ENCODE data around the gene GGT1. TPM values are rescaled to one million over a fixed set of nuclear protein-coding genes. Genes with fewer than 3 reads are reported as not detected.
"Not testable (repeated sequence)": the region's sequence is repeated elsewhere in the genome, so short reads cannot be mapped to it uniquely, and the experiment has no call there.

The GGT1 gene
- total RNA-seq, 1 donor from 2014 or later: 0.52 TPM

DNA sequence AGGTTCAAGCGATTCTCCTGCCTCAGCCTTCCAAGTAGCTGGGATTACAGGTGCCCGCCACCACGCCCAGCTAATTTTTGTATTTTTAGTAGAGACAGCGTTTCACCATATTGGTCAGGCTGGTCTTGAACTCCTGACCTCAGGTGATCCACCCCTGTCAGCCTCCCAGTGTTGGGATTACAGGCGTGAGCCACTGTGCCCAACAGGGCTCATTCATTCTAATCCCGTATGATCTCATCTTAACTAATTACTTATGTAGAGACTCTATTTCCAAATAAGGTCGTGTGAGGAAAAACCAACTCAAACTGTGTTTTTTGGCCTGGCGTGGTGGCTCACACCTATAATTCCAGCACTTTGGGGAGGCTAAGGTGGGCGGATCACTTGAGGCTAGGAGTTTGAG is 5.9 kb upstream of the GGT1 start:
- not testable (repeated sequence) for H3K4me3 ChIP-seq (ENCODE audit: low read length in 3 of 3); H3K36me3 ChIP-seq (ENCODE audit: control insufficient read depth in 3 of 3, insufficient read depth in 3 of 3, low read length in 3 of 3); H3K9me3 ChIP-seq (ENCODE audit: control insufficient read depth in 3 of 3, low read length in 3 of 3); H3K4me1 ChIP-seq (ENCODE audit: control insufficient read depth in 3 of 3, insufficient read depth in 3 of 3, low read length in 3 of 3); H3K9ac ChIP-seq (ENCODE audit: low read depth in 1 of 3, low read length in 3 of 3); H3K27me3 ChIP-seq (ENCODE audit: control insufficient read depth in 3 of 3, insufficient read depth in 3 of 3, low read length in 3 of 3); H3K27ac ChIP-seq (ENCODE audit: low read depth, low read length)

DNA sequence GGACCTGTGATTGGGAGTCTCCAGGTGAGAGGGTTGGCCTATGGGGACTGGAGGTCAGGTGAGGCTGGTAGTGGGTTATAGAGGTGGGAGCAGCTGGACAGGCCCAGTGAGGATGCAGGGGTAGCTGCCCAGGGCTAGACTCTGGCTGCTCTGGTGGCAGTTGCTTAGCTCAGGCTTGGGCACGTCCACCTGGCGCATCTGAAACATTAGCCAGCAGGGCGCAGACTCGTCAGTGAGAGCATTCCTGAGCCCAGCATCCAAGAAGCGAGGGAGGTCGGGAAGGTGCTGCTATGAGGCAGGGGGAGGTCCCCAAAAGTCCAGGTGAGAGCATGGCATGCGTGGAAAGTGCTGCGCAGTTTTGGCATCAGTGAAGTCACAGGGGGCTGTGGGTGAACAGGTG is 3.5 kb upstream of the GGT1 start:
- Histone ChIP-seq H3K36me3 (ENCODE audit: control insufficient read depth in 3 of 3, insufficient read depth in 3 of 3, low read length in 3 of 3) (no peaks in the 10 kb centered on the region), H3K27me3 (ENCODE audit: control insufficient read depth in 3 of 3, insufficient read depth in 3 of 3, low read length in 3 of 3) (no peaks in the 10 kb centered on the region), H3K4me3 (ENCODE audit: low read length in 3 of 3) (no peak overlapping the region), H3K9me3 (ENCODE audit: control insufficient read depth in 3 of 3, low read length in 3 of 3) (no peaks in the 10 kb centered on the region), H3K27ac (ENCODE audit: low read depth, low read length) (no peak overlapping the region), H3K4me1 (ENCODE audit: control insufficient read depth in 3 of 3, insufficient read depth in 3 of 3, low read length in 3 of 3) (no peaks in the 10 kb centered on the region), H3K9ac (ENCODE audit: low read depth in 1 of 3, low read length in 3 of 3) (no peak overlapping the region)

DNA sequence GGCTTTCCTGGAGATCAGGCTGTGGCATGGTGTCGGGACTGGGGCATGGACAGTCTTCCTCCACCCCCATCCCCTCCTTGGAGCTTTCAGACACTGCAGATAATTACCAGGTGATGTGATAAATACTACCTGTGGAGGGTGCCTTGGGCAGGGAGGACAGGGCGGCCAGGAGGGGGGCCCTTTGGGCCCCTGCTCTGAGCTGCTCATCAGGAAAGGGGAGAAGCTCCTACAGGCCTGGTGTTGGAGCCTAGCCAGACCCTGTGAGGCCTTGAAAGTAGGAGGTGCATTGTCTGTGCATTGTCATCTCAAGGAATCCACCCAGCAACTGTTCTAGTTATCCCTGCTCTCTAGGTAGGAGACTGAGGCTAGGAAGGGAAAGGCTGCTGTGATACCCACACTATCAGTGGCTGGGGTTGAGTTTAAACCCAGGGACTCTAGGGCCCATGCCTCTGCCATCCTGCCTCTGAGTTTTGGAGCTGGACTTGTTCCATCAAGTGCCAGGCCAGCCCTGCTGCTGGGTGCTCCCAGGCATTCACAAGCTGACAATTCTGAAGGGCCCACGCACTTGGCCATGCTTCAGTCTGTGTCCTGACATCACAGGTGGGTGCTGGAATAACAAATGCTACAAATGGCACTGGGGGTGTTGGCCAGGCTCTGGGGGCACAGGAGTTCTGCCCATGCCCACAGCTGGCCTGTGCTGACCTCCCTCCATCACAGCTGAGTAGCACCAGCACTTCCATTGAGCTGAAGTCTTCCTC is 2.9 kb upstream of the GGT1 start:
- not testable (repeated sequence) for H3K27me3 ChIP-seq (ENCODE audit: control insufficient read depth in 3 of 3, insufficient read depth in 3 of 3, low read length in 3 of 3); H3K4me1 ChIP-seq (ENCODE audit: control insufficient read depth in 3 of 3, insufficient read depth in 3 of 3, low read length in 3 of 3); H3K9me3 ChIP-seq (ENCODE audit: control insufficient read depth in 3 of 3, low read length in 3 of 3); H3K9ac ChIP-seq (ENCODE audit: low read depth in 1 of 3, low read length in 3 of 3); H3K36me3 ChIP-seq (ENCODE audit: control insufficient read depth in 3 of 3, insufficient read depth in 3 of 3, low read length in 3 of 3); H3K27ac ChIP-seq (ENCODE audit: low read depth, low read length); H3K4me3 ChIP-seq (ENCODE audit: low read length in 3 of 3)

DNA sequence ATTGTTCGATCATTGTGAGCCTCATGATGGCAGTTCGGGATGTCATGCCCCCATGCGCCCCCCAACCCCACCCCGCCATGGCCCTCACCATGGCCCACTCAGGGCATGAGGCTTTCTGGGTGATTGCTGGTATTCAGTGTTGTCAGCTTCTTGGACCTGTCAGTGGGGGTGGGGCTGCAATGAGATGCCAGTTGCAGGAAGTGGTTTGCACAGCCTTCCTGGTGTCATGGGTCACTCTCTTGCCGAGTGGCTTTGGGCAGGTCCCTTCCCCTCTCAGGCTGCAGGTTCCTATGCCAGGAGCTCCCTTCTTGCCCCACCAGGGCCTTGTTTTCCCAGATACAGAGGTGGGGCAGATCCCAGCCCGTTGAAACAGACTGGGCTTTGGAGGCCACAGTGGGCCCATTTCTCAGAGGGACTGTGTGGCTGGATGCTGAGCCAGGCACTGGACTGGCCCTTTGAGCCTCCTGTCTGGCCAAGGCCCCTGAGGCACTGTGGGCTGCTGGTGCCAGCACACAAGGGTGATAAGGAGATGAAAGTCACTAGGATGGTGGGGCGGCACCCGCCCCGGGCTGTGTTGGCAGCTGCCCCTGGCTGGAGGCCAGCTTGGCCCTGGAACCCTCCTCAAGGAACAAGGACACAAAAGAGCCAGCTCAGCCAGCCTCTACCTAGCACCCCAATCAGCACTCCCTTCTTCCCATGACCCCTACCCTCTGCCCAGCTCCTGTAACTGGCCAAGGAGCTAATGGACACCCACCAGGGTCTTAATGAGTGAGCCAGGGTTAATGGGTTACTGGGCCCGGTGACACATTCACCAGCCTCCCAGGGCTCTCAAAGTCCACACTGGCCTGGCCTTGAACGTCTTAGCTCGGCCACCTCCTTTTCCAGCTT is 1.5 kb upstream of the GGT1 start:
- no peak overlapping the region for H3K27ac ChIP-seq (ENCODE audit: low read depth, low read length)
- H3K9me3 ChIP-seq (ENCODE audit: control insufficient read depth in 3 of 3, low read length in 3 of 3): no peaks in the 10 kb centered on the region
- no peaks in the 10 kb centered on the region for H3K4me1 ChIP-seq (ENCODE audit: control insufficient read depth in 3 of 3, insufficient read depth in 3 of 3, low read length in 3 of 3)
- H3K27me3 ChIP-seq (ENCODE audit: control insufficient read depth in 3 of 3, insufficient read depth in 3 of 3, low read length in 3 of 3): no peaks in the 10 kb centered on the region
- no peak overlapping the region for H3K4me3 ChIP-seq (ENCODE audit: low read length in 3 of 3)
- no peak overlapping the region for H3K9ac ChIP-seq (ENCODE audit: low read depth in 1 of 3, low read length in 3 of 3)
- no peaks in the 10 kb centered on the region for H3K36me3 ChIP-seq (ENCODE audit: control insufficient read depth in 3 of 3, insufficient read depth in 3 of 3, low read length in 3 of 3)

DNA sequence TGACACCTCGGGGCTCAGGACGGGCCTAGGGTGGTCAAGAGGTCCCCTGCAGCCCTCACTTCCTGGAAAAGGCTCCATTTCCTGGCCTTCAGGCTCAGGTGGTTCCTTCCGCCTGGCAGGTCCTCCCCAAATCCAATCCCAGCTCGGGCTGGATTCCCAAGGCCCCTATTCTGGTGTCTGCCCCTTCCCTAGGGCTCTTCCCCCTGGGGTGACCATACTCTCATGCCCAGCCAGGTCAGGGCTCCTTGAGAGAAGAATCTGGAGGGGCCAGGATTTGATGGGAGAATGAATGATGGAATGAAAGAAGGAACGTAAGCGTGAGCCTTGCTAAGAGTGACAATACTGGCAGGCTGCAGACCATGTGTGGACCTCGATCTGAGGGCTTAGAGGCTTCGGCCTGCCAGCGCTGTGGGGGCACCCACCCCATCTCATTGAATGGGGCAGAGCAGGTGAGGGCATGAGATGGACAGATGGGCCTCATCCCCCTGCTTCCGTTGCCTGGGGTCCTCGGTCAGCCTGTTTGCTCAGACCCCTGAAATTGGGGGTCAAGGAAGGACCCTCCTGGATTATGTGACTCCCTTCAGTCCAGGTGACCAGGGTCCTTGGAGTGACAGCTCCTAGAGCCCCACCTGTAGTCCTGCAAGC is 766 bp upstream of the GGT1 start:
- not testable (repeated sequence) for H3K4me3 ChIP-seq (ENCODE audit: low read length in 3 of 3); H3K27ac ChIP-seq (ENCODE audit: low read depth, low read length); H3K9me3 ChIP-seq (ENCODE audit: control insufficient read depth in 3 of 3, low read length in 3 of 3); H3K9ac ChIP-seq (ENCODE audit: low read depth in 1 of 3, low read length in 3 of 3); H3K27me3 ChIP-seq (ENCODE audit: control insufficient read depth in 3 of 3, insufficient read depth in 3 of 3, low read length in 3 of 3); H3K4me1 ChIP-seq (ENCODE audit: control insufficient read depth in 3 of 3, insufficient read depth in 3 of 3, low read length in 3 of 3); H3K36me3 ChIP-seq (ENCODE audit: control insufficient read depth in 3 of 3, insufficient read depth in 3 of 3, low read length in 3 of 3)

DNA sequence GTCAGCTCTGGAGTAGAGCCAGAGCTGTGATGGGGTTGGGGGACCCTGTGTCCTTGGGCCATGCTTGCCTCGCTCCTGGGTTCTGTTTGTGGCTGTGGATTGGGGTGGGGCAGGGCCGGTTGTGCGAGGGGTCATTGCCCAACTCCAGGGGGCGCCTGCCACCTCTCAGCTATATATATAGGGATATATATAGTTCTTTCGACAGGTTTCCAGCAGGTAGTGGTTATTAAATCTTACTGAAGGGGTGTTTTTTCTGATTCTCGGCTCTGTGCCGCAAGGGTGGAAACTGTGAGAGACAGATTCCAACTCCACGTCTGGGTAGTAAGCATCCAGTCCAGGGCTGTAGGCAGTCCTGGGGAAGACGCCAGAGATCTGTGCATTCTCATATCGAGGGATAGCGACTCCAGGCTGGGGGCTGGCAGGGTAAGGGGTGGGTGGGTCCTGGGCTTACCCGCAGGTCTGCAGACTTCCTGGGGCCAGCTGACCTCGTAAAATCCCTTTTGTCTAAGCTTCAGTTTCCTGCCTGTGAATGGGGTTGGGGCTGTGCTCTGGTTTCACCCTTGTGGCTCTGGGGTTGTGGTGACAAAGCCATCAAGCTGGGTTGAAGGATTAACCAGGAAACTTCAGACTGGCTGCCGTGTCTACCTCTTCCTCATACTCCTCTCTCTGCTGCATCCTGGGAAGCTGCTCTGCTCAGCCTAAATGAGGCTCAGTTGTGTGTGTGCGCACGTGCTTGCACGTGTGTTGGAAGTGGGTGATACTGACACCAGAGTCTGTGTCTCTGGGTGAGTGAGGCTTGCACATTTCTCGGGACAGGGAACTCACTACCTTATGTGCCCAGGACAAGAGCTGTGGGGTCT is 1.0 kb downstream of the GGT1 start:
- not testable (repeated sequence) for H3K9ac ChIP-seq (ENCODE audit: low read depth in 1 of 3, low read length in 3 of 3); H3K4me1 ChIP-seq (ENCODE audit: control insufficient read depth in 3 of 3, insufficient read depth in 3 of 3, low read length in 3 of 3); H3K27ac ChIP-seq (ENCODE audit: low read depth, low read length); H3K36me3 ChIP-seq (ENCODE audit: control insufficient read depth in 3 of 3, insufficient read depth in 3 of 3, low read length in 3 of 3); H3K9me3 ChIP-seq (ENCODE audit: control insufficient read depth in 3 of 3, low read length in 3 of 3); H3K27me3 ChIP-seq (ENCODE audit: control insufficient read depth in 3 of 3, insufficient read depth in 3 of 3, low read length in 3 of 3); H3K4me3 ChIP-seq (ENCODE audit: low read length in 3 of 3)

DNA sequence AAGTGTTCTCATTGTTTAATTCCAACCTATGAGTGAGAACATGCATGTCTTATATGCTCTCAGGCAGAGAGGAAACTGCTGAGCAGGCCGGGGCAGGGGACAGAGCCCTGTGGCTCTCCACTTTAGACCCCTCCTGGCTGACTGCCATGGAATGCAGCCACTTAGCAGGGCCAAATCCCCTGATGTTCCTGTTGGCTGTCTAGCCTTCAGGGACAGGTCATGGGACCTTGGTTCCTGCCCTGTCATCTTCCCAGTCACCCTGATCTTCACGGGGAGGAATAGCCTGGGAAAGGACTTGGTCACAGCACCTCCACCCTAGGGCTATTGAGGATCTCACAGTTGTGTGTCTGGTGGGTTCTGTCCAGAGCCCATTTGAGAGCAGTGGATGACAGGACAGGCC is 3.3 kb downstream of the GGT1 start:
- H3K27me3 ChIP-seq (ENCODE audit: control insufficient read depth in 3 of 3, insufficient read depth in 3 of 3, low read length in 3 of 3); H3K4me1 ChIP-seq (ENCODE audit: control insufficient read depth in 3 of 3, insufficient read depth in 3 of 3, low read length in 3 of 3); H3K9me3 ChIP-seq (ENCODE audit: control insufficient read depth in 3 of 3, low read length in 3 of 3); H3K9ac ChIP-seq (ENCODE audit: low read depth in 1 of 3, low read length in 3 of 3); H3K36me3 ChIP-seq (ENCODE audit: control insufficient read depth in 3 of 3, insufficient read depth in 3 of 3, low read length in 3 of 3); H3K27ac ChIP-seq (ENCODE audit: low read depth, low read length); H3K4me3 ChIP-seq (ENCODE audit: low read length in 3 of 3): not testable (repeated sequence)

DNA sequence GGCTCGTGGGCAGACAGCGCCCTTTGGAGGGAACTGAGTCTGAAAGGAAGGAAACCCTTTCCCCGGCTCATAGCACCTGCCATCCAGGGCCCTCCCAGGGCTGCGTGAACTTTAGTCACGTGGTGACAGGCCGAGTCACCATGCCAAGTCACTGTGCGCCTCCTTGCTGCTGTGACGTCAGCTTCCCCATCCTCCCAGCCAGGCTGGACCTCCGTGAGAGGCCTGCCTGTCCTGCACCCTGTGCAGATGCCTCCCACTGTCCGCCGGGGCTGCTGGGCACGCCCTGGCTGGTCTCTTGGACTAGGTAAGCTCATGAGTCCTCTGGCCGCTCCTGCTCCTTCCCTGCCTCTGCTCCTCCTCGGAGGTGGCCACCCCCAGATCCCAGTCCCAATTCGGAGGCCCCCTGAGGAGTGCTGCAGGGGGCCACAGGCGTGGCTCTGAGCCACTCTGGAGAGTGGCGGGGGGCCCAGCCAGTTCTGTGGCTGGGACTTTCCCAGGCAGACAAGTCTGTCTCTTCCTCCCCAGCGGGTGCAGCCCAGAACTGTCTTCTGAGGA is 4.5 kb downstream of the GGT1 start:
- H3K36me3 ChIP-seq (ENCODE audit: control insufficient read depth in 3 of 3, insufficient read depth in 3 of 3, low read length in 3 of 3); H3K4me1 ChIP-seq (ENCODE audit: control insufficient read depth in 3 of 3, insufficient read depth in 3 of 3, low read length in 3 of 3); H3K27ac ChIP-seq (ENCODE audit: low read depth, low read length); H3K9ac ChIP-seq (ENCODE audit: low read depth in 1 of 3, low read length in 3 of 3); H3K27me3 ChIP-seq (ENCODE audit: control insufficient read depth in 3 of 3, insufficient read depth in 3 of 3, low read length in 3 of 3); H3K9me3 ChIP-seq (ENCODE audit: control insufficient read depth in 3 of 3, low read length in 3 of 3); H3K4me3 ChIP-seq (ENCODE audit: low read length in 3 of 3): not testable (repeated sequence)

DNA sequence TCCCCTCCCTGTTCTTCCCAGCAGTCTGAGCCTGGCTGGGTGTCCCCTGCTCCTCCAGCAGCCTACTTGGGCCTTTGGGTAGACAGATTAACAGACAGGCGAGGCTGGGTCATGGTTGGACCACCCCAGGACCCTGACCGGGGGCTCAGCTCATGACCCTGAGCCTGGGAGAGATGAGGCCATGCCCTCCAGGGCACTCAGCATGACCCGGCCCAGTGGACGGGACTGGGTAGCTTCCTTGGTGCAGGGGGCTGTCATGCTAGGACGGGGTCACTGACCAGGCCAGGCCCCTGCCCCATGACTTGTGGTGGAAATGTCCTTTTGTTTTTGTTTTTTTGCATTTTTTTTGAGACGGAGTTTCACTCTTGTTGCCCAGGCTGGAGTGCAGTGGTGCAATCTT is 5.3 kb downstream of the GGT1 start:
- H3K27me3 ChIP-seq (ENCODE audit: control insufficient read depth in 3 of 3, insufficient read depth in 3 of 3, low read length in 3 of 3); H3K9ac ChIP-seq (ENCODE audit: low read depth in 1 of 3, low read length in 3 of 3); H3K27ac ChIP-seq (ENCODE audit: low read depth, low read length); H3K4me3 ChIP-seq (ENCODE audit: low read length in 3 of 3); H3K9me3 ChIP-seq (ENCODE audit: control insufficient read depth in 3 of 3, low read length in 3 of 3); H3K36me3 ChIP-seq (ENCODE audit: control insufficient read depth in 3 of 3, insufficient read depth in 3 of 3, low read length in 3 of 3); H3K4me1 ChIP-seq (ENCODE audit: control insufficient read depth in 3 of 3, insufficient read depth in 3 of 3, low read length in 3 of 3): not testable (repeated sequence)

Data from skeletal muscle tissue (tissue), 4 donors.